GM23338 (cell line): Measurements from ENCODE around the gene SPARC. TPM values are rescaled to one million over a fixed set of nuclear protein-coding genes. Genes with fewer than 3 reads are reported as not detected.

Experiments used
- ATAC-seq: fragments of 200-7000 bp; cut with Tn5 transposase; 3 replicates; pipeline ENCODE4 v1.9.1; 2020
- DNase-seq: peaks from one replicate; pipeline ENCODE4 v3.0.0-alpha.2; 2015; ENCODE audit warnings: low spot score
- H2AFZ ChIP-seq: fragments of 200-600 bp; sonication (generic); 2 replicates; pipeline ENCODE4 v1.8.0; 2016; ENCODE audit warnings: antibody characterized with exemption, mild to moderate bottlenecking, moderate library complexity
- H3F3A ChIP-seq: fragments of 200-600 bp; sonication (generic); replicated peaks from 2 replicates; pipeline ENCODE4 v1.8.0; 2017; ENCODE audit warnings: antibody characterized with exemption, mixed run types, low read depth
- H3K27ac ChIP-seq: fragments of 200-600 bp; sonication (generic); 2 replicates; pipeline ENCODE4 v1.6.1; 2016; ENCODE audit warnings: low read depth
- H3K27me3 ChIP-seq: fragments of 200-600 bp; sonication (generic); 2 replicates; pipeline ENCODE4 v1.8.0; 2016; ENCODE audit warnings: mild to moderate bottlenecking, mixed run types, moderate library complexity; ENCODE audit not compliant: insufficient read depth
- H3K36me3 ChIP-seq: fragments of 200-600 bp; sonication (generic); 2 replicates; pipeline ENCODE4 v1.8.0; 2016; ENCODE audit warnings: mild to moderate bottlenecking; ENCODE audit not compliant: insufficient read depth
- H3K4me1 ChIP-seq: fragments of 200-600 bp; sonication (generic); 2 replicates; pipeline ENCODE4 v1.8.0; 2016; ENCODE audit warnings: mild to moderate bottlenecking, moderate library complexity; ENCODE audit not compliant: insufficient read depth
- H3K4me2 ChIP-seq: fragments of 200-600 bp; sonication (generic); 2 replicates; pipeline ENCODE4 v1.7.1; 2017; ENCODE audit warnings: mixed run types
- H3K4me3 ChIP-seq: fragments of 200-600 bp; sonication (generic); 2 replicates; pipeline ENCODE4 v1.6.1; 2016; ENCODE audit warnings: mixed run types
- H3K79me2 ChIP-seq: fragments of 200-600 bp; sonication (generic); replicated peaks from 2 replicates; pipeline ENCODE4 v1.8.0; 2017; ENCODE audit warnings: mild to moderate bottlenecking; ENCODE audit not compliant: insufficient read depth
- H3K9me2 ChIP-seq: fragments of 200-600 bp; sonication (generic); 2 replicates; pipeline ENCODE4 v1.8.0; 2017; ENCODE audit not compliant: insufficient read depth
- H4K20me1 ChIP-seq: fragments of 200-600 bp; sonication (generic); replicated peaks from 2 replicates; pipeline ENCODE4 v1.8.0; 2017; ENCODE audit warnings: mild to moderate bottlenecking; ENCODE audit not compliant: insufficient read depth
- H3K27ac Mint-ChIP-seq: 2 replicates; pipeline ENCODE4 v1.8.0; 2020; ENCODE audit warnings: inconsistent platforms, mild to moderate bottlenecking, moderate library complexity, mixed read lengths
- H3K27me3 Mint-ChIP-seq: 3 replicates; pipeline ENCODE4 v1.8.0; 2022; ENCODE audit warnings: low read depth, mild to moderate bottlenecking, moderate library complexity, mixed read lengths, inconsistent platforms; ENCODE audit not compliant: insufficient read depth, poor library complexity
- H3K36me3 Mint-ChIP-seq: 3 replicates; pipeline ENCODE4 v1.8.0; 2021; ENCODE audit warnings: low read depth, mild to moderate bottlenecking, inconsistent platforms, moderate library complexity, mixed read lengths
- H3K4me1 Mint-ChIP-seq: 3 replicates; pipeline ENCODE4 v1.8.0; 2020; ENCODE audit warnings: mild to moderate bottlenecking, inconsistent platforms, mixed read lengths
- H3K4me3 Mint-ChIP-seq: 3 replicates; pipeline ENCODE4 v1.8.0; 2021; ENCODE audit warnings: moderate library complexity, mild to moderate bottlenecking, inconsistent platforms, mixed read lengths
- H3K9me3 Mint-ChIP-seq: 3 replicates; pipeline ENCODE4 v1.8.0; 2020; ENCODE audit warnings: moderate library complexity, mild to moderate bottlenecking, inconsistent platforms, mixed read lengths
- EZH2phosphoT487 ChIP-seq: fragments of 200-600 bp; sonication (generic); IDR thresholded peaks from one replicate; pipeline ENCODE4 v1.8.1; 2018; ENCODE audit warnings: antibody characterized with exemption; ENCODE audit not compliant: unreplicated experiment
- JUNB ChIP-seq: IDR thresholded peaks from one replicate; pipeline ENCODE4 v1.6.1; 2016; ENCODE audit warnings: antibody characterized with exemption; ENCODE audit not compliant: unreplicated experiment
- NANOG ChIP-seq: IDR thresholded peaks from 2 replicates; pipeline ENCODE4 v1.6.1; 2016; ENCODE audit warnings: antibody characterized with exemption, borderline replicate concordance
- POLR2AphosphoS5 ChIP-seq: IDR thresholded peaks from 2 replicates; pipeline ENCODE4 v1.6.1; 2016; ENCODE audit warnings: antibody characterized with exemption, low read depth
- ZNF114 ChIP-seq: fragments of 250-450 bp; sonication (Bioruptor Pico); IDR thresholded peaks from 2 replicates; pipeline ENCODE4 v1.5.0; 2020; ENCODE audit warnings: mild to moderate bottlenecking, moderate library complexity
- ZNF331 ChIP-seq: fragments of 250-450 bp; sonication (Bioruptor Pico); IDR thresholded peaks from 2 replicates; pipeline ENCODE4 v1.5.0; 2020; ENCODE audit warnings: low read depth, mild to moderate bottlenecking, moderate library complexity
- ZNF462 ChIP-seq: fragments of 250-450 bp; sonication (Bioruptor Pico); IDR thresholded peaks from 2 replicates; pipeline ENCODE4 v1.5.0; 2020; ENCODE audit warnings: mild to moderate bottlenecking, moderate library complexity
- polyA plus RNA-seq: library from polyadenylated mRNA; unstranded; fragments of >200 nt; fragmentation: Nextera tagmentation; extraction: Ambion mirVana; gene quantifications from 2 replicates; pipeline ENCODE4 v1.2.1, GENCODE V29; 2016
- total RNA-seq: library from RNA; depleted of rRNA; stranded (reverse); fragments of >200 nt; shearing (Covaris generic); gene quantifications from 2 replicates; pipeline ENCODE4 v1.2.3, GENCODE V29; 2014
- TF ChIP-seq, protein P1 (sequence below): IDR thresholded peaks from one replicate; pipeline ENCODE4 v1.6.1; 2018; ENCODE audit warnings: antibody characterized with exemption; ENCODE audit not compliant: unreplicated experiment
- TF ChIP-seq, protein P2 (sequence below): IDR thresholded peaks from 2 replicates; pipeline ENCODE4 v1.6.1; 2016; ENCODE audit warnings: antibody characterized with exemption

Gene SPARC
- total and polyA plus RNA-seq, 2 experiments from 2014 or later, result 218 to 225 TPM

DNA sequence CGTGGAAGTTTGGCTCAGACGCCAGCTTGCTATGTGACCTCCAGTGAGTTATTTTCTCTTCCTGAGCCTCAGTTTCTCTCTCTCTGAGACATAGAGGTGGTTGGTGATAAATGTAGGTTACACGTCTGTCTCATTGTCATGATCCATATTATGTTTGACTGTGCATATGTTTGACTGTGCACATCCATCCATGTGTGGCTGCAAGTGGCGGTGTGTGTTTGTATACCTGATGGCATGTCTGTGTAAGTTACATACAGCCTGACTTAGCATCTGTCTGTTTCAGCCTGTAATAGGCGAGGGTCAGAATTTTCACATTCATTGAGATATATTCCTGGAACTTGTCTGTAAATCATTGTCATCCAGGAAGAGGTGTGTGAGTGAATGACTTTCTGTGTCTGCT lies 3.3 kb downstream of the SPARC start:
- Histone ChIP-seq H3K4me3 (no peak overlapping the region), H3K79me2 (peaks cover 34% of the 10 kb centered on the region), H3K9me2 (no peaks in the 10 kb centered on the region), H3K4me1 (peaks cover 30% of the 10 kb centered on the region), H3K4me2 (no peak overlapping the region), H3K36me3 (no peaks in the 10 kb centered on the region), H4K20me1 (no peaks in the 10 kb centered on the region), H3F3A (0 out of 2 replicates have a peak, but pooled peaks cover 5% of the 10 kb centered on the region), H3K27me3 (no peaks in the 10 kb centered on the region), H2AFZ (no peak overlapping the region), H3K27ac (no peak overlapping the region)
- Mint-ChIP-seq H3K27me3 (peaks cover 11% of the 10 kb centered on the region), H3K36me3 (peaks cover 16% of the 10 kb centered on the region), H3K4me3 (no peak overlapping the region), H3K9me3 (no peaks in the 10 kb centered on the region), H3K4me1 (peaks cover 36% of the 10 kb centered on the region), H3K27ac (no peak overlapping the region)
- DNase-seq (no peak), ATAC-seq (no peak)
- TF ChIP-seq, protein P1, sequence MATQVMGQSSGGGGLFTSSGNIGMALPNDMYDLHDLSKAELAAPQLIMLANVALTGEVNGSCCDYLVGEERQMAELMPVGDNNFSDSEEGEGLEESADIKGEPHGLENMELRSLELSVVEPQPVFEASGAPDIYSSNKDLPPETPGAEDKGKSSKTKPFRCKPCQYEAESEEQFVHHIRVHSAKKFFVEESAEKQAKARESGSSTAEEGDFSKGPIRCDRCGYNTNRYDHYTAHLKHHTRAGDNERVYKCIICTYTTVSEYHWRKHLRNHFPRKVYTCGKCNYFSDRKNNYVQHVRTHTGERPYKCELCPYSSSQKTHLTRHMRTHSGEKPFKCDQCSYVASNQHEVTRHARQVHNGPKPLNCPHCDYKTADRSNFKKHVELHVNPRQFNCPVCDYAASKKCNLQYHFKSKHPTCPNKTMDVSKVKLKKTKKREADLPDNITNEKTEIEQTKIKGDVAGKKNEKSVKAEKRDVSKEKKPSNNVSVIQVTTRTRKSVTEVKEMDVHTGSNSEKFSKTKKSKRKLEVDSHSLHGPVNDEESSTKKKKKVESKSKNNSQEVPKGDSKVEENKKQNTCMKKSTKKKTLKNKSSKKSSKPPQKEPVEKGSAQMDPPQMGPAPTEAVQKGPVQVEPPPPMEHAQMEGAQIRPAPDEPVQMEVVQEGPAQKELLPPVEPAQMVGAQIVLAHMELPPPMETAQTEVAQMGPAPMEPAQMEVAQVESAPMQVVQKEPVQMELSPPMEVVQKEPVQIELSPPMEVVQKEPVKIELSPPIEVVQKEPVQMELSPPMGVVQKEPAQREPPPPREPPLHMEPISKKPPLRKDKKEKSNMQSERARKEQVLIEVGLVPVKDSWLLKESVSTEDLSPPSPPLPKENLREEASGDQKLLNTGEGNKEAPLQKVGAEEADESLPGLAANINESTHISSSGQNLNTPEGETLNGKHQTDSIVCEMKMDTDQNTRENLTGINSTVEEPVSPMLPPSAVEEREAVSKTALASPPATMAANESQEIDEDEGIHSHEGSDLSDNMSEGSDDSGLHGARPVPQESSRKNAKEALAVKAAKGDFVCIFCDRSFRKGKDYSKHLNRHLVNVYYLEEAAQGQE, result no peak
- no peak for TF ChIP-seq EZH2phosphoT487
- TF ChIP-seq, protein P2, sequence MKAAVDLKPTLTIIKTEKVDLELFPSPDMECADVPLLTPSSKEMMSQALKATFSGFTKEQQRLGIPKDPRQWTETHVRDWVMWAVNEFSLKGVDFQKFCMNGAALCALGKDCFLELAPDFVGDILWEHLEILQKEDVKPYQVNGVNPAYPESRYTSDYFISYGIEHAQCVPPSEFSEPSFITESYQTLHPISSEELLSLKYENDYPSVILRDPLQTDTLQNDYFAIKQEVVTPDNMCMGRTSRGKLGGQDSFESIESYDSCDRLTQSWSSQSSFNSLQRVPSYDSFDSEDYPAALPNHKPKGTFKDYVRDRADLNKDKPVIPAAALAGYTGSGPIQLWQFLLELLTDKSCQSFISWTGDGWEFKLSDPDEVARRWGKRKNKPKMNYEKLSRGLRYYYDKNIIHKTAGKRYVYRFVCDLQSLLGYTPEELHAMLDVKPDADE, result no peak
- TF ChIP-seq NANOG, result no peak
- no peak for TF ChIP-seq POLR2AphosphoS5
- TF ChIP-seq ZNF331 (CRISPR knock-in tag), result no peak
- TF ChIP-seq ZNF462, result no peak
- TF ChIP-seq ZNF114 (CRISPR knock-in tag), result no peak
- TF ChIP-seq JUNB, result no peak
